SK-N-SH treated with all-trans-retinoic acid at 6 μM for 48 hours (cell line): ENCODE measurements around the gene ST6GALNAC2.

ENCODE experiments used
- ESRRG ChIP-seq: fragments of 250-450 bp; sonication (Bioruptor Pico); IDR thresholded peaks from 2 replicates; pipeline ENCODE4 v1.6.1; 2021; ENCODE audit warnings: mild to moderate bottlenecking
- ISL1 ChIP-seq: fragments of 250-450 bp; sonication (Bioruptor Pico); IDR thresholded peaks from 2 replicates; pipeline ENCODE4 v2.1.2; 2022; ENCODE audit warnings: mild to moderate bottlenecking, moderate library complexity
- TOX ChIP-seq: fragments of 250-450 bp; sonication (Bioruptor Pico); IDR thresholded peaks from 2 replicates; pipeline ENCODE4 v1.8.0; 2021; ENCODE audit warnings: mild to moderate bottlenecking, moderate library complexity, borderline replicate concordance

- TF ChIP-seq TOX (CRISPR knock-in tag) (no peak), ESRRG (CRISPR knock-in tag) (no peak), ISL1 (CRISPR knock-in tag) (no peak)
Observed at GRCh38 chr17:76581515-76581914, 4.1 kb downstream of the ST6GALNAC2 start.
